ENCODE results near the gene PDE2A.

Gene PDE2A

DNA sequence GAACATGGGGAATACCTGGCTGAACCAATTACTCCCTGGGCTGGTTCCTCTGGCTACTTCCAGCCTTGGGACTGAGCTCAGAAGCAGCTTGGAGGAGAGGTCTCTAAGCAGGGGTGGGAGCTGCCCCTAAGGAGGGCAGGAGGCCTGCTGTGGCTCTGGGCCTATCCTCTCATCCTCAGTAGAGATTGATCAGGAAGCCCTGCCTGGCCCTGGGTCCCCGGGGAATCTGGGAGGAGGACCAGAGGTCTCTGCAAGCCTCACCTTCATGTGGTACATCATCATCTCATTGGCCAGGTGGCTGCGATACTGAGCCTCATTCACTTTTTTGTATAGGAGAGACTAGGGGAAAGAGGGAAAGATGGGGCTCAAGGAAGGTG lies 91.1 kb downstream of the PDE2A start:
- H3K36me3 Mint-ChIP-seq (ENCODE audit: low read depth): no peaks in the 10 kb centered on the region
- H3K4me3 Mint-ChIP-seq: no peak overlapping the region
- TF ChIP-seq, protein P1, sequence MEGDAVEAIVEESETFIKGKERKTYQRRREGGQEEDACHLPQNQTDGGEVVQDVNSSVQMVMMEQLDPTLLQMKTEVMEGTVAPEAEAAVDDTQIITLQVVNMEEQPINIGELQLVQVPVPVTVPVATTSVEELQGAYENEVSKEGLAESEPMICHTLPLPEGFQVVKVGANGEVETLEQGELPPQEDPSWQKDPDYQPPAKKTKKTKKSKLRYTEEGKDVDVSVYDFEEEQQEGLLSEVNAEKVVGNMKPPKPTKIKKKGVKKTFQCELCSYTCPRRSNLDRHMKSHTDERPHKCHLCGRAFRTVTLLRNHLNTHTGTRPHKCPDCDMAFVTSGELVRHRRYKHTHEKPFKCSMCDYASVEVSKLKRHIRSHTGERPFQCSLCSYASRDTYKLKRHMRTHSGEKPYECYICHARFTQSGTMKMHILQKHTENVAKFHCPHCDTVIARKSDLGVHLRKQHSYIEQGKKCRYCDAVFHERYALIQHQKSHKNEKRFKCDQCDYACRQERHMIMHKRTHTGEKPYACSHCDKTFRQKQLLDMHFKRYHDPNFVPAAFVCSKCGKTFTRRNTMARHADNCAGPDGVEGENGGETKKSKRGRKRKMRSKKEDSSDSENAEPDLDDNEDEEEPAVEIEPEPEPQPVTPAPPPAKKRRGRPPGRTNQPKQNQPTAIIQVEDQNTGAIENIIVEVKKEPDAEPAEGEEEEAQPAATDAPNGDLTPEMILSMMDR (IDR thresholded peaks at IDR 0.05; ENCODE audit: unreplicated experiment in 3 of 3): no peak
- no peak overlapping the region for H3K27ac Mint-ChIP-seq
- no peaks in the 10 kb centered on the region for H3K9me3 Mint-ChIP-seq
- peaks cover 8% of the 10 kb centered on the region for H3K4me1 Mint-ChIP-seq
- peaks cover 87% of the 10 kb centered on the region for H3K27me3 Mint-ChIP-seq (ENCODE audit: low read depth)

DNA sequence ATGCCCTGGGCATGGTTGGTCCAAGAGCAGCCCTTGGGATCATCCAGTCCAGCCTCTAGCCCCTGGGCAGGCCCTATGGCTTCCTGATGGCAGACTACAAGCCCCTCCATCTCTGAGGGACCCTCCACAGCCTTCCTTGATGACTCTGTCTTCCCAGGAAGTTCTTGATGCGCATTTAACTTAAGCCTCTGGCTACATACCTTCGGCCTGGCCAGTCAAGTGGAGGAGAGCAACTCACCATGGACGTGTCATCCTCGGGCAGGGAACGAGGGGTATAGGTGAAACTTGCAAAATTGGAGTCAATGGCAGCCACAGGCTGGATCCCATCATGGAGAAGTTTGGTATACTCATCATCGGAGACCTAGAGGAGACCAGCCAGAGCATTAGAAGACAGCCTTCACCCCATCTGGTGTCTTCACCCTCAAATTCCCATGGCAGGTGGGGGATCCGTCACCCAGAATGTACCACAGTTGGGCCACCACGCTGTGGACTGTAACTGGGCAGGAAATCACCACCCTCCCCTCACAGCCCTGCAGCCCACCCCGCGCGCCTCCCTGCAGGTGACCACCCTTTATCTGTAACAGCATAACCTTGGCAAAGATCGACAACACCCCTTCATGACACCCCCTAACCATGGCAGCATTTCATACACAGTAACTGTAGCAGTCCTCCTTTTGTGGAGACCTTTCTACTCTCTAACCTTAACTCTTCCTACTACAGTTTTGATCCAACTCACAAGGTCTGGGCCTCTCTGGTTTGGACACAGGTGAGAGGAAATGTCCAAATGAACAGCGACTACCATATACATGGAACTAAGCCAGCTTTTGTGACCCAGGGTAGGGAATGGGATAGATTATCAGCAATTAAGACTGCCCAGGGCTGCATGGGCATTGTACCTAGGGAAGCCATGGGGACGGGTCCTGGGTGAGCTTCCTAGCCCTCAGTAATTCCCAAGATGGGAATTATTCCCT lies 91.7 kb downstream of the PDE2A start:
- Mint-ChIP-seq H3K4me1 (peaks cover 8% of the 10 kb centered on the region), H3K27me3 (ENCODE audit: low read depth) (peaks cover 81% of the 10 kb centered on the region), H3K27ac (no peak overlapping the region), H3K36me3 (ENCODE audit: low read depth) (no peaks in the 10 kb centered on the region), H3K4me3 (no peak overlapping the region), H3K9me3 (no peaks in the 10 kb centered on the region)
- TF ChIP-seq, protein P1 (IDR thresholded peaks at IDR 0.05; ENCODE audit: unreplicated experiment in 3 of 3): no peak

DNA sequence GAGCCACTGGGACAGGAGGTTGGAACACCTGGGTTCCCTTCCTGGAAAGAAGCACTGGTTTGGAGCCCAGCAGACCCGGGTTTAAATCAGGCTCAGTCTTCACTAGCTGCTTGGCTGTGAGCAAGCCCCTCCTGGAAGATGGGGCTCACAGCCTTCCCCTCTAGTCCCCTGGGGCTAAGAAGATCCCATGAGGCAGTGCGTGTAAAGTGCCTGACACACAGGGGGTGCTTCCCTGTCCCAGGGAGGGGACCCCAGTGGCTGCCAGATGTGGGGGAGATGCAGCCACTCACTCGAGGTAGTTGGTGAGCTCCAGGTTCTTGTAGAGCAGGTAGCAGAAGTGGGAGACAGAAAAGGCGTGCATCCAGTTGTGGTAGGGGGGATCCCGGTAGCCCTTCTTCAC lies 93.2 kb downstream of the PDE2A start:
- H3K4me1 Mint-ChIP-seq: peaks cover 8% of the 10 kb centered on the region
- H3K36me3 Mint-ChIP-seq (ENCODE audit: low read depth): no peaks in the 10 kb centered on the region
- H3K27me3 Mint-ChIP-seq (ENCODE audit: low read depth): peaks cover 67% of the 10 kb centered on the region
- TF ChIP-seq, protein P1 (IDR thresholded peaks at IDR 0.05; ENCODE audit: unreplicated experiment in 3 of 3): no peak
- no peak overlapping the region for H3K27ac Mint-ChIP-seq
- H3K9me3 Mint-ChIP-seq: no peaks in the 10 kb centered on the region
- no peak overlapping the region for H3K4me3 Mint-ChIP-seq

DNA sequence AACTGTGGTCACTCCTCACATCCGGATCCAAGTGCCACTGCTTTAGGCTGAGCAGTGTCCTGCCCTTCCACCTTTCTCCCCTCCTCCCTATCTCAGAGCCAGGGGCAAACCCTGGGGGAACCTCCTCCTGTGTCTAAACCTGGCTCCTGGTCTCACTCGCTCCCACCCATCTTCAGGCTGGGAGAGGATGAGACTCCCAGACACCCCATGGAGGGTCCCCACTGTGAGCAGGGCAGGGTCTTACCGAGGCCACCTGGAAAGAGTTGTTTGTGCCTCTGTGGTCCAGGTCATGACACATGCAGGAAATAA lies 93.6 kb downstream of the PDE2A start:
- Mint-ChIP-seq H3K9me3 (no peaks in the 10 kb centered on the region), H3K4me1 (peaks cover 5% of the 10 kb centered on the region), H3K36me3 (ENCODE audit: low read depth) (no peaks in the 10 kb centered on the region), H3K27me3 (ENCODE audit: low read depth) (peaks cover 62% of the 10 kb centered on the region), H3K27ac (no peak overlapping the region), H3K4me3 (no peak overlapping the region)
- TF ChIP-seq, protein P1 (IDR thresholded peaks at IDR 0.05; ENCODE audit: unreplicated experiment in 3 of 3): no peak

DNA sequence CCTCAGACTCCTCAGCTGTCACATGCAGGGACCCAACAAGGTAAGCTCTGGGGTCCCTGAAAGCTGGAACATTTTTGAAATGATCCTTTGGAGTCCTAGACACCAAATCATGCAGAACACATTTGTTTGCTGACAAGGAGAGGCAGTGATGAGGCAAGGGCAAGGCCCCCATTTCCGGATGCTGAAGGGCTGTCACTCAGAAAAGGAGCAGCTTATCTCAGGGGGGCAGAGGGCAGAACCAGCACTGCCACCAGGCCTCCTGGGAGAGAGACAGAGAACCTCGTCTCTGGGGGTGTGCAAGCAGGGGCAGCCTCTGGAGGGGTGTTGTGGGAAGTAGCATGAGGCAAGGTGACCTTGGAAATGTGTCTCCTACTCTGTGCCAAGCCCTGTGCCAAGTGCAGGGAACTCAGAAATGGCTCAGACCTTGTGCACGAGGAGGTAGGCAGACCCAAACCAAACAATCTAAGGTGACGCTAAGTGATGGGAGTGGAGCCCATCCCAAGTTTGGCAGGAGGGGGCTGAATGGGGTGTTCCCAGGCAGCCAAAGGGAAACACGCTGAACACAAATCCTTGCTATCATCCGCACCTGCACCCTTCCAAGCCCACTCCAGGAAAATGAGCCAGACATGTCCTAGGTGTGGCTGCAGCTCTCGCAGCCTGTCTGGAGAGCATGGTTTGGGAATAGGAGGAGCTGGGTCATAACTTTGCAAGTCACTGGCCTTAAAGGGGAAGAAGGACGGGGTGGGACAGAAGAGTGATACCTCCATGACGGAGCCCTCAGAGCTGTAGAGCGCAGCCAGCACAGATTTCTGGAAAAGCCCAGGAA lies 94.2 kb downstream of the PDE2A start:
- Mint-ChIP-seq H3K27me3 (ENCODE audit: low read depth) (peaks cover 56% of the 10 kb centered on the region), H3K9me3 (no peaks in the 10 kb centered on the region), H3K4me3 (no peak overlapping the region), H3K4me1 (peaks cover 3% of the 10 kb centered on the region), H3K36me3 (ENCODE audit: low read depth) (no peaks in the 10 kb centered on the region), H3K27ac (no peak overlapping the region)
- TF ChIP-seq, protein P1 (IDR thresholded peaks at IDR 0.05; ENCODE audit: unreplicated experiment in 3 of 3): no peak
